GM21381 (cell line): ENCODE results near the gene MAF.

Source experiments
- ATAC-seq: cut with Tn5 transposase; IDR thresholded peaks from one replicate; pipeline ENCODE4 v1.9.1; 2021; ENCODE audit warnings: mild to moderate bottlenecking, moderate library complexity; ENCODE audit not compliant: unreplicated experiment

Gene MAF

GRCh38 chr16:79592186-79592585 lies 8.4 kb downstream of the MAF start:
- ATAC-seq = no peak

DNA sequence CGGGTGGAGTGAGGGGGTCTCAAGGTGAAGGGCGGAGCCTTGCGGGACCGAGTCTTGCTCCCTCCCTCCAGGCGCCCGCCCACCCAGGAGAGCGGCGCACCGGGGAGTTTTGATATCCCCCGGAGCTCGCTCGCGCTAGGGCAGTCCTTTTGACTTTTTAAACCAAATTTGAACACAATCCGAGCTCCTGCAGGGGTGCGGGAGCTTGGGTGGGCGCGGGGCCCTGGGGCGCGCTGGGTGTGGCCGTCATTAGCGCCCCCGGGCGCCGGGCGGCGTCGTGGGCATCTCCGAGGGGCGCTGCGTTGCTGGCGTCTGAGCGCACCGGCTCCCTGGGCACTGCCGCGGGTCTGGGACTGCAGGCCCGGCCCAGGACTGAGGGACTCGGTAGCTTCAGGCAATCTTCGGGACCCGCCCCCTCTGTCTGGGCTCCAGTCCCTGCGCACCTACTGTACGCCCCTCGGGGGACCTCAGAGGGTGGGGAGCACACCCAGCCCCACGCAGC lies 10.9 kb downstream of the MAF start:
- no peak for ATAC-seq

DNA sequence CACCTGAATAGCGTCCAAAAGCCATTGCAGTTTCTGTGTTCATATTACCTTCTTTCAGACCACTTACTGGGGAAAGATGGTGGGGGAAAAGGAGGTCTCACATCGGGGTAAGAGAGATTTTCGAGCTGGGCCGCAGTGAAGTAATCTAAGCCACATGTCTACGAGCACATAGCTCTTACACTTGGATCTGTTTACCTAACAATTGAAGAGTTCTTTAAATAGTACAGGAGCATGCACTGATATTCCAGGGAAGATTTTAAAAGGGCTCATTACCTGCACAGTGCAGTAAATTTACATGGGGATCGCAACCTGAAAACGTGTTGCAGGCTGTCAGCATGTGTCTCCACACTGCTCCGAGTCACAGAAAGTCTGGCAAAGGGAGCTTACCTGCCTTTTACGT lies 12.6 kb downstream of the MAF start:
- ATAC-seq = no peak

DNA sequence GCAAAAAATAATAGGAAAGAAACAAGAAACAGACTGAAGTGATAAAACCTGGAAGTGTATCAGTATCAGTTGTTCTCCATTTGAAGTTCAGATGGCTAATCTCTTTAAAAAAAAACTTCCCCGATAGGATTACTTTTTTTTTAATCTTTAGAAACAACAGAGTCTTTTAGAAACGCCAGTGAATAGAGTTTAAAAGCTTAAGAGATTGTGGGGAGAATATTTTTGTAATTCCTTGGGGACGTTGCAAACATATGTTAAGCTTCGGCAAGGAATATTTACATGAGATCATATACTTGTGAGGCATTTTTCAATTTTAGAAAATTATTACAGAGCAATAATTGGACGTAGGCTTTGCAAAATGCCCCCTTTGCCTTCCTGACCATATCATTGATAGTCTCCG lies 13.2 kb downstream of the MAF start:
- ATAC-seq = no peak

DNA sequence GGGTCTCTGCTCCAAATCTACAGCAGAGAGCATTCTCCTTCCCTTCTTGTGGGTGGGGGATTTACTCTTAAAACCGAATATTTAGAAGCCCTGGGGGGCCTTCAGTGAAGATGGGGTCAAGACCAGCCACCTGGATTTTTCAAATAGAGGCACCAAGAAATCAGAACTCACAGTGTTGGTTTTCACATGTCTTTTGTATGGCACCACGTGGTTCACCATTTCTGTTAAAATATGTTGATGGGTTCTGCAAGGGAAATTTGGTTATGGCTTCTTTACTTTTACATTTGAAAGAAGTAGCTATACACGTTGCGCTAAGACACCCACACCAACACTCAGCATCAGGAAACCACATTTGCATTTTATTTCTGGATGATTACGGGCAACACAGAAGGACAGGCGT lies 17.7 kb downstream of the MAF start:
- no peak for ATAC-seq

GRCh38 chr16:79580453-79581191 lies 19.9 kb downstream of the MAF start:
- ATAC-seq = no peak

DNA sequence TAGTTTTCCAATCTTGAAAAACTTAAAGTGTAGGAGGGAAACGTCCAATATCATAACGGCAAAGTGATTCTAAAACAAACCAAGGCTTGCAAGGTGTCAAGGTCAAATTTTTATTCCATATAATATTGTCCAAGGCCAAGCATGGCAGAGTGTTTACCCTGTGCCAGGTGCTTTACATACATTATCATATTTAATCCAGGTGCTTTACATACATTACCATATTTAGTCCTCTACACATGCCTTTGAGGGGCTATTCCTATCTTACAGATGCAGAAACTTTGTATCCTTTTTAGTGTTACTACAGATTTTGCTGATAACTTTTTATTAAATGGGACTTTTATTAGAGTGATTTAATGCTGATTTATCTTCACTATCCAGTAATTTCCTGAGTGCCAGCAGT lies 23.9 kb downstream of the MAF start:
- no peak for ATAC-seq

GRCh38 chr16:79573884-79574283 lies 26.7 kb downstream of the MAF start:
- no peak for ATAC-seq

- no peak for ATAC-seq
These were observed 27.5 kb downstream of the MAF start for GRCh38 chr16:79573071-79573470.

DNA sequence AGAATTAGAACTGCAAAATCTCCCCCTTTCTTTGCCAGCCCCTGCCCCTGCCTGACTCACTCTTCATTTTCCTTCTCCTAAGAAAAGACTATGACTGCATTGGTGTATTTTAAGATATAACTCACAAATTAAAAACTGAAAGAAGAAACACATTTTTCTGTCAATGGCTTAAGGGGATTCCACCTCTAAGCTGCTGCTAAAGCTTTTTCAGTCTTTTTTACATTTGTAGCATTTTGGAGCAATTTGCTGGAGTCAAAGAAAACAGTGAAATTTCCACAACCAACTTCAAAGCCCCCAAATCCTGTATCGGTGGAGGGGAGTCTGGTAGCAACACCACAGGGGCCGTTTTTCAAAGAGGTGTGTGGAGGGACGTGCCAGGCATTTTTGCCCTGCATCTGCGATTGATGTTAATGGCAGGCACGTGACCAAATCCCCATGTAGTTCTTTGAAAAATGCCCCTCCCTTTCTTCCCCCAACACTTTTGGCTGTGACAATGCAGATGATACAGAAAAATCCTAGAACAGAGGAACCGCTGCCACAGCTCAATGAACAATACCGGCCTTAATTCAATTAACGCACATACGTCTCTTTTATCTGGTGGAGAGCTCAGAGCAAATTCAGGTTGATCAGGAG lies 28.5 kb downstream of the MAF start:
- no peak for ATAC-seq

GRCh38 chr16:79571065-79571902 lies 29.3 kb downstream of the MAF start:
- no peak for ATAC-seq

DNA sequence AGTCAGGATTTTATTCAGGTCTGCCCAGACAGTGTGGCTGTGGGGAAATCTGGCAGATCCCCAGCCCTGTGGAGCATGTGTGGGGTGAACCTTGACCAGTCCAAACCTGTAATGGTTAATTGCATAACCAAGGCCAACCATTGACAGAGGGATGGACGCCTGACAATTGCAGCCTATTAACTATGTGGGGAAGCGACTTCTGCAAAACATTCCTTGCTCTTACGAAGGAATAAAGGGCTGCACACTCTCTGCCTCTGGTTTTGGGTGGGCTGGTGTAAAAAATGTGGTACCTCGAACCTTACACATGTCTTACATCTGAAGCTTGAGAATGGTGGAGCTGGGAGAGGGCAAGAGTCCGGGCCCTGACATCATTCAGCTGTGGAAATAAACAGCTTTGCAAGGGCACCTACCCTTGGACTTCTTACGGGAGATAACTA lies 35.8 kb downstream of the MAF start:
- no peak for ATAC-seq

DNA sequence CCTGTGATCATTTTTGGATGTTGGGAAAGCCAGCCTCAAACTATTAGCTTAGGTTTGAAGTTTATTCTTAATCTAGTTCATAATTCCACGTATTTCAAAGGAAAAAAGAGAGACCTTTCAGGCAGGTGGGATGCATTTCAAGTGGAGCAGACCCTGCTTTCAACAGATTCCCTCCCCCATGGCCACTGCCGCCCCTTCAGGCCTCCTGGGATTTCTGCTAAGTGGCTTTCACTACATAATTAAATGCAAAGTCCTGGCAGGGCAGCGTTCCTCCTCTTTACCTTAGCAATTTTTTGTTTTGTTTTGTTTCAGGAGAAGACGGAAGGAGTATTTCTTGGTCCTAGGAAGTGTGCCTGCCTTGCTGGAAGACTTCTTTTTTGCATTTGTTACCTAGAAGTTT lies 36.6 kb downstream of the MAF start:
- no peak for ATAC-seq

GRCh38 chr16:79562166-79562823 lies 38.2 kb downstream of the MAF start:
- no peak for ATAC-seq

DNA sequence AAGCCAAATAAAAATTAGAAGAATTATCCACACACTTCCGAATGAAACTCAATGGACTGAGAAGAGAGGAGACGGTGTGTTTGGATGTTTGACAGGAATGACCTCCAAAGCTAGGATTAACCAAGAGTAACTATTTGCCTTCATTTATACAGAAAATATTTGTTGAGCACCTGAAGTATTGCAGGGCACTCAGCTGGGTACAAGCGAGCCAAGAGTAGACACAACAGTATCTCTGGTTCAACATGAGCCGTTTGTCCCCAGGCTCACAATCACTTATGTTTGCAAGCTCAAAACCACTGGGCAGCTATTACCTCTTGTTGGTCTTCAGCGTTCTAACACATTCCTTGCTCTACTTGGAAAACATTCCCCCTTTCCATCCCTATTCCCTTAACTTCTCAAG lies 38.8 kb downstream of the MAF start:
- no peak for ATAC-seq

GRCh38 chr16:79560923-79561322 lies 39.6 kb downstream of the MAF start:
- no peak for ATAC-seq

DNA sequence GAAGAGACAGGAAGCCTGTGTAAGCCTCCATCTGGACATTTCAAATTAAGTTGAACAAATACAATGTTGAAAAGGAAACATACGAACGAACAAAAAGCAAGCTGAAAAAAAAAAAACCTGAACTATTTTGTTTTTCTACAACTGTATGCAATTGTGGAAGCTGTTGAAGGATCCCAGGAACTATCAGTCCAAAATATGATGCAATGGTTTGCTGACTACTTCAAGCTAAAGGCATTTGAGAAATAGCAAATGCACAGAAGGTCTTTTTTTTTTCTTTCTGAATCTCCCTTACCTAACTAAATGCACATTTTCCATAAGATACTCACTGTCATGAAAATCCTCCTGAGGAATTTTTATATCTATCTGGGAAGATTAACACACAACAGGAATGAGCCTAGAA lies 40.2 kb downstream of the MAF start:
- ATAC-seq = no peak

- ATAC-seq = no peak
These were observed 41.0 kb downstream of the MAF start for GRCh38 chr16:79559532-79559931.

- no peak for ATAC-seq
These were observed 43.1 kb downstream of the MAF start for GRCh38 chr16:79557421-79557820.

GRCh38 chr16:79554912-79555311 lies 45.6 kb downstream of the MAF start:
- no peak for ATAC-seq

DNA sequence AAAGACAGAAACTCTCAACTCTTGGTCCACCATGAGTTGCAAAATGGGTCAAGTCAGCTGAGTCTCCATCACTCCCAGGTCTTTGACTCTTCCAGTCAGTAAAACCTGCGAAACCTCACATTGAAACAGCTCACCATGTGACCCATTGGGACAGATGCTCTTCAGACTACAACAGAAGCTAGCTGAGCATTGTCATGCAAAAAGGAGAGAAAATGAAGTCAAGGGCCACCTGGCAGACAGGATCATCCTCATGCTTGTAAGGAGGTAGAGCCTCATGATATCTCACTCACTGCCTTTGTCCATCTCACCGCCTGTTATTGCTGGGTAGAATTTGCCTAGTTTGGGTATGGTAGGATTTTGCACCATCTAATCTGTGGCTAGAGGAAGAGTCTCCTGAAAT lies 50.2 kb downstream of the MAF start:
- no peak for ATAC-seq
